Measurements from ENCODE around the gene ZDHHC1. TPM values are rescaled to one million over a fixed set of nuclear protein-coding genes. Genes with fewer than 3 reads are reported as not detected.
A peak's percentile ranks its signal among the peaks of the same experiment; 100 is the strongest.

The ZDHHC1 gene
- total and polyA plus RNA-seq, 2 of the 13 experiments (the other 11 are each of a cell fraction or from before 2014, with no cell fraction given): 0.51 to 1.1 TPM

GRCh38 chr16:67430504-67430976, 14.3 kb upstream of the ZDHHC1 start (continued):
- TF ChIP-seq, protein P1, sequence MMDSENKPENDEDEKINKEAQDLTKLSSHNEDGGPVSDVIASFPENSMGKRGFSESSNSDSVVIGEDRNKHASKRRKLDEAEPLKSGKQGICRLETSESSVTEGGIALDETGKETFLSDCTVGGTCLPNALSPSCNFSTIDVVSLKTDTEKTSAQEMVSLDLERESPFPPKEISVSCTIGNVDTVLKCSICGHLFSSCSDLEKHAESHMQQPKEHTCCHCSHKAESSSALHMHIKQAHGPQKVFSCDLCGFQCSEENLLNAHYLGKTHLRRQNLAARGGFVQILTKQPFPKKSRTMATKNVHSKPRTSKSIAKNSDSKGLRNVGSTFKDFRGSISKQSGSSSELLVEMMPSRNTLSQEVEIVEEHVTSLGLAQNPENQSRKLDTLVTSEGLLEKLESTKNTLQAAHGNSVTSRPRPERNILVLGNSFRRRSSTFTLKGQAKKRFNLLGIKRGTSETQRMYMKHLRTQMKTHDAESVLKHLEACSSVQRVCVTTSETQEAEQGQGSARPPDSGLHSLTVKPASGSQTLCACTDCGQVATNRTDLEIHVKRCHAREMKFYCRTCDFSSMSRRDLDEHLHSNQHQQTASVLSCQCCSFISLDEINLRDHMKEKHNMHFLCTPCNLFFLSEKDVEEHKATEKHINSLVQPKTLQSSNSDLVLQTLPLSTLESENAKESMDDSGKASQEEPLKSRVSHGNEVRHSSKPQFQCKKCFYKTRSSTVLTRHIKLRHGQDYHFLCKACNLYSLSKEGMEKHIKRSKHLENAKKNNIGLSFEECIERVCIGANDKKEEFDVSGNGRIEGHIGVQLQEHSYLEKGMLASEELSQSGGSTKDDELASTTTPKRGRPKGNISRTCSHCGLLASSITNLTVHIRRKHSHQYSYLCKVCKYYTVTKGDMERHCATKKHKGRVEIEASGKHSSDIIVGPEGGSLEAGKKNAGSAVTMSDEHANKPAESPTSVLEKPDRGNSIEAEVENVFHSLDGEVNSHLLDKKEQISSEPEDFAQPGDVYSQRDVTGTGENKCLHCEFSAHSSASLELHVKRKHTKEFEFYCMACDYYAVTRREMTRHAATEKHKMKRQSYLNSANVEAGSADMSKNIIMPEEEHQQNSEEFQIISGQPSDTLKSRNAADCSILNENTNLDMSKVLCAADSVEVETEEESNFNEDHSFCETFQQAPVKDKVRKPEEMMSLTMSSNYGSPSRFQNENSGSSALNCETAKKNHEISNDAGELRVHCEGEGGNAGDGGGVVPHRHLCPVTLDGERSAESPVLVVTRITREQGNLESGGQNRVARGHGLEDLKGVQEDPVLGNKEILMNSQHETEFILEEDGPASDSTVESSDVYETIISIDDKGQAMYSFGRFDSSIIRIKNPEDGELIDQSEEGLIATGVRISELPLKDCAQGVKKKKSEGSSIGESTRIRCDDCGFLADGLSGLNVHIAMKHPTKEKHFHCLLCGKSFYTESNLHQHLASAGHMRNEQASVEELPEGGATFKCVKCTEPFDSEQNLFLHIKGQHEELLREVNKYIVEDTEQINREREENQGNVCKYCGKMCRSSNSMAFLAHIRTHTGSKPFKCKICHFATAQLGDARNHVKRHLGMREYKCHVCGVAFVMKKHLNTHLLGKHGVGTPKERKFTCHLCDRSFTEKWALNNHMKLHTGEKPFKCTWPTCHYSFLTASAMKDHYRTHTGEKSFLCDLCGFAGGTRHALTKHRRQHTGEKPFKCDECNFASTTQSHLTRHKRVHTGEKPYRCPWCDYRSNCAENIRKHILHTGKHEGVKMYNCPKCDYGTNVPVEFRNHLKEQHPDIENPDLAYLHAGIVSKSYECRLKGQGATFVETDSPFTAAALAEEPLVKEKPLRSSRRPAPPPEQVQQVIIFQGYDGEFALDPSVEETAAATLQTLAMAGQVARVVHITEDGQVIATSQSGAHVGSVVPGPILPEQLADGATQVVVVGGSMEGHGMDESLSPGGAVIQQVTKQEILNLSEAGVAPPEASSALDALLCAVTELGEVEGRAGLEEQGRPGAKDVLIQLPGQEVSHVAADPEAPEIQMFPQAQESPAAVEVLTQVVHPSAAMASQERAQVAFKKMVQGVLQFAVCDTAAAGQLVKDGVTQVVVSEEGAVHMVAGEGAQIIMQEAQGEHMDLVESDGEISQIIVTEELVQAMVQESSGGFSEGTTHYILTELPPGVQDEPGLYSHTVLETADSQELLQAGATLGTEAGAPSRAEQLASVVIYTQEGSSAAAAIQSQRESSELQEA (CRISPR knock-in tag; IDR thresholded peaks at IDR 0.05; ENCODE audit: not compliant biosample characterization): peak; percentile 60
- TF ChIP-seq MIXL1 (CRISPR knock-in tag; IDR thresholded peaks at IDR 0.05) (no peak), ZNF230 (CRISPR knock-in tag; IDR thresholded peaks at IDR 0.05) (peak; percentile 96), TAF15 (IDR thresholded peaks at IDR 0.05; ENCODE audit: low read depth, low read length, poor library complexity, severe bottlenecking) (peak; percentile 77), POLR2G (IDR thresholded peaks at IDR 0.05; ENCODE audit: low read depth, low read length) (peak; percentile 73), BRD4 (CRISPR knock-in tag; IDR thresholded peaks at IDR 0.05) (0 out of 2 replicates have a peak, but pooled peaks have one; percentile 54), KLF15 (CRISPR knock-in tag; IDR thresholded peaks at IDR 0.05; ENCODE audit: borderline replicate concordance) (no peak), ZNF558 (CRISPR knock-in tag; IDR thresholded peaks at IDR 0.05; ENCODE audit: borderline replicate concordance) (no peak), ATF3 (CRISPR knock-in tag; IDR thresholded peaks at IDR 0.05) (peak; percentile 57; the same call in 1 of the 2 replicates)
- TF ChIP-seq, protein P2, sequence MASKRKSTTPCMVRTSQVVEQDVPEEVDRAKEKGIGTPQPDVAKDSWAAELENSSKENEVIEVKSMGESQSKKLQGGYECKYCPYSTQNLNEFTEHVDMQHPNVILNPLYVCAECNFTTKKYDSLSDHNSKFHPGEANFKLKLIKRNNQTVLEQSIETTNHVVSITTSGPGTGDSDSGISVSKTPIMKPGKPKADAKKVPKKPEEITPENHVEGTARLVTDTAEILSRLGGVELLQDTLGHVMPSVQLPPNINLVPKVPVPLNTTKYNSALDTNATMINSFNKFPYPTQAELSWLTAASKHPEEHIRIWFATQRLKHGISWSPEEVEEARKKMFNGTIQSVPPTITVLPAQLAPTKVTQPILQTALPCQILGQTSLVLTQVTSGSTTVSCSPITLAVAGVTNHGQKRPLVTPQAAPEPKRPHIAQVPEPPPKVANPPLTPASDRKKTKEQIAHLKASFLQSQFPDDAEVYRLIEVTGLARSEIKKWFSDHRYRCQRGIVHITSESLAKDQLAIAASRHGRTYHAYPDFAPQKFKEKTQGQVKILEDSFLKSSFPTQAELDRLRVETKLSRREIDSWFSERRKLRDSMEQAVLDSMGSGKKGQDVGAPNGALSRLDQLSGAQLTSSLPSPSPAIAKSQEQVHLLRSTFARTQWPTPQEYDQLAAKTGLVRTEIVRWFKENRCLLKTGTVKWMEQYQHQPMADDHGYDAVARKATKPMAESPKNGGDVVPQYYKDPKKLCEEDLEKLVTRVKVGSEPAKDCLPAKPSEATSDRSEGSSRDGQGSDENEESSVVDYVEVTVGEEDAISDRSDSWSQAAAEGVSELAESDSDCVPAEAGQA (IDR thresholded peaks at IDR 0.05; ENCODE audit: low read depth): no peak
- TF ChIP-seq, protein P2 (CRISPR knock-in tag; IDR thresholded peaks at IDR 0.05; ENCODE audit: borderline replicate concordance): no peak

Data from HepG2 (cell line).